GM23338 (cell line): ENCODE results near the gene NDFIP1. TPM values are rescaled to one million over a fixed set of nuclear protein-coding genes. Genes with fewer than 3 reads are reported as not detected.

Source experiments
- ATAC-seq: fragments of 200-7000 bp; cut with Tn5 transposase; 3 replicates; pipeline ENCODE4 v1.9.1; 2020
- DNase-seq: peaks from one replicate; pipeline ENCODE4 v3.0.0-alpha.2; 2015; ENCODE audit warnings: low spot score
- H2AFZ ChIP-seq: fragments of 200-600 bp; sonication (generic); 2 replicates; pipeline ENCODE4 v1.8.0; 2016; ENCODE audit warnings: antibody characterized with exemption, mild to moderate bottlenecking, moderate library complexity
- H3F3A ChIP-seq: fragments of 200-600 bp; sonication (generic); replicated peaks from 2 replicates; pipeline ENCODE4 v1.8.0; 2017; ENCODE audit warnings: antibody characterized with exemption, mixed run types, low read depth
- H3K27ac ChIP-seq: fragments of 200-600 bp; sonication (generic); 2 replicates; pipeline ENCODE4 v1.6.1; 2016; ENCODE audit warnings: low read depth
- H3K27me3 ChIP-seq: fragments of 200-600 bp; sonication (generic); 2 replicates; pipeline ENCODE4 v1.8.0; 2016; ENCODE audit warnings: mild to moderate bottlenecking, mixed run types, moderate library complexity; ENCODE audit not compliant: insufficient read depth
- H3K36me3 ChIP-seq: fragments of 200-600 bp; sonication (generic); 2 replicates; pipeline ENCODE4 v1.8.0; 2016; ENCODE audit warnings: mild to moderate bottlenecking; ENCODE audit not compliant: insufficient read depth
- H3K4me1 ChIP-seq: fragments of 200-600 bp; sonication (generic); 2 replicates; pipeline ENCODE4 v1.8.0; 2016; ENCODE audit warnings: mild to moderate bottlenecking, moderate library complexity; ENCODE audit not compliant: insufficient read depth
- H3K4me2 ChIP-seq: fragments of 200-600 bp; sonication (generic); 2 replicates; pipeline ENCODE4 v1.7.1; 2017; ENCODE audit warnings: mixed run types
- H3K4me3 ChIP-seq: fragments of 200-600 bp; sonication (generic); 2 replicates; pipeline ENCODE4 v1.6.1; 2016; ENCODE audit warnings: mixed run types
- H3K79me2 ChIP-seq: fragments of 200-600 bp; sonication (generic); replicated peaks from 2 replicates; pipeline ENCODE4 v1.8.0; 2017; ENCODE audit warnings: mild to moderate bottlenecking; ENCODE audit not compliant: insufficient read depth
- H3K9me2 ChIP-seq: fragments of 200-600 bp; sonication (generic); 2 replicates; pipeline ENCODE4 v1.8.0; 2017; ENCODE audit not compliant: insufficient read depth
- H4K20me1 ChIP-seq: fragments of 200-600 bp; sonication (generic); replicated peaks from 2 replicates; pipeline ENCODE4 v1.8.0; 2017; ENCODE audit warnings: mild to moderate bottlenecking; ENCODE audit not compliant: insufficient read depth
- H3K27ac Mint-ChIP-seq: 2 replicates; pipeline ENCODE4 v1.8.0; 2020; ENCODE audit warnings: inconsistent platforms, mild to moderate bottlenecking, moderate library complexity, mixed read lengths
- H3K27me3 Mint-ChIP-seq: 3 replicates; pipeline ENCODE4 v1.8.0; 2022; ENCODE audit warnings: low read depth, mild to moderate bottlenecking, moderate library complexity, mixed read lengths, inconsistent platforms; ENCODE audit not compliant: insufficient read depth, poor library complexity
- H3K36me3 Mint-ChIP-seq: 3 replicates; pipeline ENCODE4 v1.8.0; 2021; ENCODE audit warnings: low read depth, mild to moderate bottlenecking, inconsistent platforms, moderate library complexity, mixed read lengths
- H3K4me1 Mint-ChIP-seq: 3 replicates; pipeline ENCODE4 v1.8.0; 2020; ENCODE audit warnings: mild to moderate bottlenecking, inconsistent platforms, mixed read lengths
- H3K4me3 Mint-ChIP-seq: 3 replicates; pipeline ENCODE4 v1.8.0; 2021; ENCODE audit warnings: moderate library complexity, mild to moderate bottlenecking, inconsistent platforms, mixed read lengths
- H3K9me3 Mint-ChIP-seq: 3 replicates; pipeline ENCODE4 v1.8.0; 2020; ENCODE audit warnings: moderate library complexity, mild to moderate bottlenecking, inconsistent platforms, mixed read lengths
- CREB1 ChIP-seq: fragments of 250-450 bp; sonication (Bioruptor Pico); IDR thresholded peaks from 2 replicates; pipeline ENCODE4 v1.5.0; 2020; ENCODE audit warnings: low read depth, mild to moderate bottlenecking, moderate library complexity
- CTCF ChIP-seq, 2 experiments: fragments of 200-600 bp in 1 of 2; sonication (generic) in 1 of 2; conservative IDR thresholded peaks; 2 replicates each; pipeline versions ENCODE4 v1.5.1 to v1.6.1; 2016 to 2017; ENCODE audit warnings: antibody characterized with exemption in 2 of 2, low read depth in 2 of 2, mild to moderate bottlenecking in 2 of 2, moderate library complexity in 1 of 2
- ETS1 ChIP-seq: IDR thresholded peaks from 2 replicates; pipeline ENCODE4 v1.6.1; 2016; ENCODE audit warnings: antibody characterized with exemption
- EZH2phosphoT487 ChIP-seq: fragments of 200-600 bp; sonication (generic); IDR thresholded peaks from one replicate; pipeline ENCODE4 v1.8.1; 2018; ENCODE audit warnings: antibody characterized with exemption; ENCODE audit not compliant: unreplicated experiment
- POLR2AphosphoS5 ChIP-seq: IDR thresholded peaks from 2 replicates; pipeline ENCODE4 v1.6.1; 2016; ENCODE audit warnings: antibody characterized with exemption, low read depth
- ZNF331 ChIP-seq: fragments of 250-450 bp; sonication (Bioruptor Pico); IDR thresholded peaks from 2 replicates; pipeline ENCODE4 v1.5.0; 2020; ENCODE audit warnings: low read depth, mild to moderate bottlenecking, moderate library complexity
- polyA plus RNA-seq: library from polyadenylated mRNA; unstranded; fragments of >200 nt; fragmentation: Nextera tagmentation; extraction: Ambion mirVana; gene quantifications from 2 replicates; pipeline ENCODE4 v1.2.1, GENCODE V29; 2016
- total RNA-seq: library from RNA; depleted of rRNA; stranded (reverse); fragments of >200 nt; shearing (Covaris generic); gene quantifications from 2 replicates; pipeline ENCODE4 v1.2.3, GENCODE V29; 2014

The NDFIP1 gene
- total and polyA plus RNA-seq, 2 experiments from 2014 or later, result 24.3 to 45.0 TPM

- Histone ChIP-seq H3K36me3 (no peaks in the 10 kb centered on the region), H4K20me1 (no peaks in the 10 kb centered on the region), H3K27ac (no peak overlapping the region), H3K4me3 (no peak overlapping the region), H3K79me2 (no peaks in the 10 kb centered on the region), H2AFZ (no peak overlapping the region), H3K4me2 (no peak overlapping the region), H3K4me1 (peaks cover 22% of the 10 kb centered on the region; the same call in 1 of the 2 replicates), H3F3A (0 out of 2 replicates have a peak, but pooled peaks cover 5% of the 10 kb centered on the region), H3K9me2 (no peaks in the 10 kb centered on the region), H3K27me3 (no peaks in the 10 kb centered on the region)
- Mint-ChIP-seq H3K4me1 (peaks cover 36% of the 10 kb centered on the region), H3K9me3 (peaks cover 4% of the 10 kb centered on the region; the same call in 2 of the 3 replicates), H3K27ac (no peak overlapping the region), H3K4me3 (no peak overlapping the region), H3K36me3 (no peaks in the 10 kb centered on the region; the same call in 2 of the 3 replicates), H3K27me3 (peaks cover 8% of the 10 kb centered on the region)
- DNase-seq (no peak), ATAC-seq (no peak; the same call in 2 of the 3 replicates)
- peak; percentile 31 to 41; a peak in 3 of 4 replicates for TF ChIP-seq CTCF (conservative IDR thresholded peaks at IDR 0.05; ENCODE audit: low read depth in 2 of 2)
- TF ChIP-seq EZH2phosphoT487, result no peak
Observed at GRCh38 chr5:142167458-142167857, 58.9 kb downstream of the NDFIP1 start.

- no peak overlapping the region for H3K4me3 ChIP-seq
- H3K27ac ChIP-seq, result no peak overlapping the region
- H3K4me1 ChIP-seq, result peaks cover 22% of the 10 kb centered on the region; the same call in 1 of the 2 replicates
- H3F3A ChIP-seq, result 0 out of 2 replicates have a peak, but pooled peaks cover 5% of the 10 kb centered on the region
- no peak overlapping the region for H3K27ac Mint-ChIP-seq
- H3K27me3 ChIP-seq, result no peaks in the 10 kb centered on the region
- ATAC-seq, result no peak
- H3K79me2 ChIP-seq, result no peaks in the 10 kb centered on the region
- H3K9me2 ChIP-seq, result no peaks in the 10 kb centered on the region
- no peak overlapping the region for H3K4me2 ChIP-seq
- H3K27me3 Mint-ChIP-seq, result peaks cover 8% of the 10 kb centered on the region
- DNase-seq, result no peak
- H2AFZ ChIP-seq, result no peak overlapping the region
- H3K36me3 ChIP-seq, result no peaks in the 10 kb centered on the region
- H3K4me3 Mint-ChIP-seq, result no peak overlapping the region
- no peak for TF ChIP-seq ZNF331 (CRISPR knock-in tag)
- no peak for TF ChIP-seq CREB1
- TF ChIP-seq CTCF (conservative IDR thresholded peaks at IDR 0.05; ENCODE audit: low read depth in 2 of 2), result no peak
- TF ChIP-seq POLR2AphosphoS5, result no peak
- no peak for TF ChIP-seq ETS1
- no peaks in the 10 kb centered on the region for H4K20me1 ChIP-seq
- peaks cover 36% of the 10 kb centered on the region for H3K4me1 Mint-ChIP-seq
- no peaks in the 10 kb centered on the region; the same call in 2 of the 3 replicates for H3K36me3 Mint-ChIP-seq
- peaks cover 5% of the 10 kb centered on the region; the same call in 2 of the 3 replicates for H3K9me3 Mint-ChIP-seq
Observed at GRCh38 chr5:142168365-142168764, 59.8 kb downstream of the NDFIP1 start.
